Urothelium cell line (cell line): ENCODE results near the gene ITCH.
A peak's percentile ranks its signal among the peaks of the same experiment; 100 is the strongest.
"Not testable (repeated sequence)": the region's sequence is repeated elsewhere in the genome, so short reads cannot be mapped to it uniquely, and the experiment has no call there.

Experiments
- DNase-seq: peaks from one replicate; pipeline ENCODE4 v3.0.0; 2011; ENCODE audit warnings: low spot score, mixed read lengths
- FAIRE-seq: peaks from 2 replicates; lab custom pipeline; 2011; peaks lifted over from hg19 to GRCh38; lab: Jason Lieb, UNC

The ITCH gene

GRCh38 chr20:34497596-34497995 lies 134.5 kb downstream of the ITCH start:
- not testable (repeated sequence) for FAIRE-seq

GRCh38 chr20:34500823-34501222 lies 137.8 kb downstream of the ITCH start:
- FAIRE-seq = no peak

More at GRCh38 chr20:34497596-34497995, 134.5 kb downstream of the ITCH start:
- not testable (repeated sequence) for DNase-seq

GRCh38 chr20:34506480-34506879 lies 143.4 kb downstream of the ITCH start:
- FAIRE-seq (no peak), DNase-seq (no peak)

More at GRCh38 chr20:34500823-34501222, 137.8 kb downstream of the ITCH start:
- DNase-seq = no peak

GRCh38 chr20:34507702-34508413 lies 144.8 kb downstream of the ITCH start:
- DNase-seq (no peak), FAIRE-seq (no peak)

GRCh38 chr20:34510575-34510974 lies 147.5 kb downstream of the ITCH start:
- no peak for DNase-seq
- FAIRE-seq = no peak

GRCh38 chr20:34511891-34512265 lies 148.8 kb downstream of the ITCH start:
- no peak for FAIRE-seq
- no peak for DNase-seq

GRCh38 chr20:34512266-34512954 lies 149.3 kb downstream of the ITCH start:
- FAIRE-seq (no peak), DNase-seq (no peak)

GRCh38 chr20:34512955-34513419 lies 149.9 kb downstream of the ITCH start:
- no peak for DNase-seq
- FAIRE-seq = no peak

- not testable (repeated sequence) for DNase-seq, FAIRE-seq
Observed at GRCh38 chr20:34514034-34514433, 151.0 kb downstream of the ITCH start.

GRCh38 chr20:34514897-34515483 lies 151.9 kb downstream of the ITCH start:
- DNase-seq (no peak), FAIRE-seq (no peak)

- no peak for FAIRE-seq
- DNase-seq = no peak
Observed at GRCh38 chr20:34515484-34516246, 152.6 kb downstream of the ITCH start.

- peak; percentile 97 for DNase-seq
- peak; percentile 37 for FAIRE-seq
Observed at GRCh38 chr20:34516247-34517113, 153.4 kb downstream of the ITCH start, which contains the start of gene DYNLRB1. Gene DYNLRB1, plus strand, starts transcription at chr20:34516422. Its CDS starts 37 bp downstream, at chr20:34516459.

- no peak for FAIRE-seq
- DNase-seq = no peak
Observed at GRCh38 chr20:34517114-34517505, 154.0 kb downstream of the ITCH start.

GRCh38 chr20:34518863-34519262 lies 155.8 kb downstream of the ITCH start:
- not testable (repeated sequence) for DNase-seq, FAIRE-seq

GRCh38 chr20:34519841-34520240 lies 156.8 kb downstream of the ITCH start:
- DNase-seq, FAIRE-seq: not testable (repeated sequence)

- FAIRE-seq (no peak), DNase-seq (peak; percentile 31)
Observed at GRCh38 chr20:34522969-34523871, 160.1 kb downstream of the ITCH start.

- no peak for FAIRE-seq
- DNase-seq = no peak
Observed at GRCh38 chr20:34524426-34524825, 161.4 kb downstream of the ITCH start.

- DNase-seq = no peak
- no peak for FAIRE-seq
Observed at GRCh38 chr20:34525342-34525708, 162.3 kb downstream of the ITCH start.
